Stimulated activated CD4-positive, alpha-beta T cell treated with anti-CD3 and anti-CD28 coated beads, Interleukin-2, amount 100 ng/mL, for 48 hours (primary cell): ENCODE measurements around the gene GAB1.
"Not testable (repeated sequence)": the region's sequence is repeated elsewhere in the genome, so short reads cannot be mapped to it uniquely, and the experiment has no call there.

Source experiments
- DNase-seq, 2 donors: peaks; one replicate each; pipeline ENCODE4 v3.0.0-alpha.2; 2020

The GAB1 gene

GRCh38 chr4:143339497-143339896 lies 2.8 kb downstream of the GAB1 start:
- DNase-seq, result no peak

- no peak for DNase-seq
Observed at GRCh38 chr4:143341186-143341755, 4.6 kb downstream of the GAB1 start.

GRCh38 chr4:143343276-143343831 lies 6.7 kb downstream of the GAB1 start:
- DNase-seq, result no peak

GRCh38 chr4:143344041-143344440 lies 7.4 kb downstream of the GAB1 start:
- no peak for DNase-seq

- no peak for DNase-seq
Observed at GRCh38 chr4:143344774-143345173, 8.1 kb downstream of the GAB1 start.

- DNase-seq, result no peak
Observed at GRCh38 chr4:143345356-143345755, 8.7 kb downstream of the GAB1 start.

GRCh38 chr4:143346206-143346605 lies 9.5 kb downstream of the GAB1 start:
- no peak for DNase-seq

- no peak for DNase-seq
Observed at GRCh38 chr4:143347484-143348111, 10.9 kb downstream of the GAB1 start.

- no peak for DNase-seq
Observed at GRCh38 chr4:143348233-143349077, 11.8 kb downstream of the GAB1 start.

- DNase-seq, result not testable (repeated sequence)
Observed at GRCh38 chr4:143349858-143350527, 13.3 kb downstream of the GAB1 start.

GRCh38 chr4:143351149-143351691 lies 14.5 kb downstream of the GAB1 start:
- DNase-seq, result no peak

GRCh38 chr4:143351774-143352451 lies 15.2 kb downstream of the GAB1 start:
- no peak for DNase-seq

GRCh38 chr4:143352720-143353119 lies 16.0 kb downstream of the GAB1 start:
- DNase-seq, result no peak

- DNase-seq, result no peak
Observed at GRCh38 chr4:143353797-143354196, 17.1 kb downstream of the GAB1 start.

- no peak for DNase-seq
Observed at GRCh38 chr4:143354990-143355389, 18.3 kb downstream of the GAB1 start.

- no peak for DNase-seq
Observed at GRCh38 chr4:143355540-143356217, 19.0 kb downstream of the GAB1 start.

- no peak for DNase-seq
Observed at GRCh38 chr4:143356493-143356892, 19.8 kb downstream of the GAB1 start.

GRCh38 chr4:143357161-143357845 lies 20.6 kb downstream of the GAB1 start:
- DNase-seq, result no peak

GRCh38 chr4:143358419-143358818 lies 21.7 kb downstream of the GAB1 start:
- no peak for DNase-seq

- DNase-seq, result no peak
Observed at GRCh38 chr4:143358923-143359643, 22.4 kb downstream of the GAB1 start.
